Neural cell (in vitro differentiated cells): ENCODE data around the gene PDE4D. TPM values are rescaled to one million over a fixed set of nuclear protein-coding genes. Genes with fewer than 3 reads are reported as not detected.

Experiments used
- H2AFZ ChIP-seq: fragments of 200-600, 300-800 bp; sonication (generic), shearing (Covaris generic); 2 replicates; pipeline ENCODE4 v1.6.0; 2014; ENCODE audit warnings: low read depth, mild to moderate bottlenecking, antibody characterized with exemption, low read length, moderate library complexity
- H3F3A ChIP-seq: fragments of 200-600 bp; shearing (Covaris generic); 2 replicates; pipeline ENCODE4 v1.6.1; 2016; ENCODE audit warnings: mild to moderate bottlenecking, moderate library complexity, mixed read lengths, antibody characterized with exemption, low read length; ENCODE audit not compliant: insufficient read depth, poor library complexity, severe bottlenecking
- H3K27ac ChIP-seq: fragments of 200-600, 300-800 bp; sonication (generic), shearing (Covaris generic); 2 replicates; pipeline ENCODE4 v1.5.1; 2014; ENCODE audit warnings: mild to moderate bottlenecking, low read length, moderate library complexity
- H3K27me3 ChIP-seq: fragments of 300-800, 200-600 bp; sonication (generic), shearing (Covaris generic); 2 replicates; pipeline ENCODE4 v1.6.0; 2014; ENCODE audit warnings: mild to moderate bottlenecking, low read depth, low read length, moderate library complexity; ENCODE audit not compliant: insufficient read depth
- H3K36me3 ChIP-seq: fragments of 300-800, 200-600 bp; sonication (generic), shearing (Covaris generic); 2 replicates; pipeline ENCODE4 v1.5.1; 2014; ENCODE audit warnings: mild to moderate bottlenecking, antibody characterized with exemption, low read length, moderate library complexity; ENCODE audit not compliant: insufficient read depth
- H3K4me2 ChIP-seq: fragments of 300-800, 200-600 bp; sonication (generic), shearing (Covaris generic); 2 replicates; pipeline ENCODE4 v1.6.0; 2014; ENCODE audit warnings: mild to moderate bottlenecking, low read length
- H3K4me3 ChIP-seq: fragments of 300-800, 200-600 bp; sonication (generic), shearing (Covaris generic); 2 replicates; pipeline ENCODE4 v1.5.1; 2014; ENCODE audit warnings: mild to moderate bottlenecking, low read length, moderate library complexity
- H3K79me2 ChIP-seq: fragments of 200-600 bp; shearing (Covaris generic); replicated peaks from 2 replicates; pipeline ENCODE4 v1.6.0; 2014; ENCODE audit warnings: mild to moderate bottlenecking, low read length, moderate library complexity; ENCODE audit not compliant: insufficient read depth
- H3K9ac ChIP-seq: fragments of 300-800, 200-600 bp; sonication (generic), shearing (Covaris generic); 2 replicates; pipeline ENCODE4 v1.6.1; 2016; ENCODE audit warnings: mild to moderate bottlenecking, low read length, mixed read lengths
- H3K9me2 ChIP-seq: fragments of 200-600 bp; shearing (Covaris generic); 2 replicates; pipeline ENCODE4 v1.6.1; 2016; ENCODE audit warnings: mild to moderate bottlenecking, low read length, mixed read lengths; ENCODE audit not compliant: insufficient read depth
- H3K9me3 ChIP-seq: fragments of 200-600, 300-800 bp; sonication (generic), shearing (Covaris generic); 2 replicates; pipeline ENCODE4 v1.6.1; 2016; ENCODE audit warnings: mild to moderate bottlenecking, mixed run types, low read length, moderate library complexity, mixed read lengths
- H4K20me1 ChIP-seq: fragments of 200-600 bp; shearing (Covaris generic); 2 replicates; pipeline ENCODE4 v1.6.1; 2016; ENCODE audit warnings: mild to moderate bottlenecking, mixed run types; ENCODE audit not compliant: insufficient read depth
- EP300 ChIP-seq: fragments of 450-650 bp; conservative IDR thresholded peaks from 2 replicates; pipeline ENCODE4 v1.6.1; 2014; ENCODE audit warnings: antibody characterized with exemption, mild to moderate bottlenecking, moderate library complexity; ENCODE audit not compliant: poor library complexity, severe bottlenecking
- EZH2 ChIP-seq: fragments of 200-600, 300-800 bp; shearing (Covaris generic), sonication (generic); IDR thresholded peaks from 2 replicates; pipeline ENCODE4 v1.6.1; 2014; ENCODE audit warnings: antibody characterized with exemption, low read length, borderline replicate concordance, mild to moderate bottlenecking; ENCODE audit not compliant: insufficient read depth, poor library complexity, severe bottlenecking
- MXI1 ChIP-seq: fragments of 450-650 bp; conservative IDR thresholded peaks from 2 replicates; pipeline ENCODE4 v1.6.1; 2014; ENCODE audit warnings: antibody characterized with exemption, mild to moderate bottlenecking; ENCODE audit not compliant: poor library complexity, severe bottlenecking
- POLR2AphosphoS5 ChIP-seq: IDR thresholded peaks from 2 replicates; pipeline ENCODE4 v1.6.1; 2012
- RAD21 ChIP-seq: fragments of 450-650 bp; conservative IDR thresholded peaks from 2 replicates; pipeline ENCODE4 v1.6.1; 2014; ENCODE audit warnings: antibody characterized with exemption, mild to moderate bottlenecking, moderate library complexity
- SMC3 ChIP-seq: fragments of 450-650 bp; conservative IDR thresholded peaks from 2 replicates; pipeline ENCODE4 v1.6.1; 2014; ENCODE audit warnings: antibody characterized with exemption, mild to moderate bottlenecking, moderate library complexity; ENCODE audit not compliant: poor library complexity
- TAF1 ChIP-seq: IDR thresholded peaks from 2 replicates; pipeline ENCODE4 v1.6.1; 2012; ENCODE audit warnings: low read depth
- polyA plus RNA-seq: library from polyadenylated mRNA; depleted of rRNA; stranded (reverse); fragments of >200 nt; gene quantifications from 2 replicates; pipeline ENCODE4 v1.2.3, GENCODE V29; 2014
- TF ChIP-seq, protein P1 (sequence below): fragments of 450-650 bp; IDR thresholded peaks from 2 replicates; pipeline ENCODE4 v1.5.1; 2014; ENCODE audit warnings: antibody characterized with exemption, mild to moderate bottlenecking, moderate library complexity; ENCODE audit not compliant: poor library complexity, severe bottlenecking
- TF ChIP-seq, protein P2 (sequence below): IDR thresholded peaks from 2 replicates; pipeline ENCODE4 v1.6.1; 2012; ENCODE audit warnings: borderline replicate concordance

PDE4D gene
- polyA plus RNA-seq, 1 donor from 2014 or later, result 42.8 TPM

DNA sequence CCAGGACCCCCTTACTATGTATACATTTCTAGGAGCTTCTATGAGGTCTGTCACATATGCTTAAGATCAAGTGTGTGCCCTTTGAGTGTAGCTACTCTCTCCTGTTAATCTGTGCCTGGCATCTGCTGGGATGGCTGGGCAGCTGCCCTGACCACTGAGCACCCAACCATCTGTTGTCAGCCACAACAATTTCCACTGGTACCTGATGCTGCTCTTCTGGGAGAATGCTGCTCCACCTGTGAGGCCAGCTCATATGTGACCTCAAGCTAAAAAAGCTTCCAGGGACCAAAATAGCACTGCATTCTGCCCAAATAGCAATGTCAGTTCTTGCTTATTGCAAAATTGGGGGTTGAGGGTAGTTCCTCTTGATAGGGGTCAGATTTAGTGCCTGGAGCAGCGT, 715.0 kb downstream of the PDE4D start:
- H3K79me2 ChIP-seq, result no peaks in the 10 kb centered on the region
- no peak overlapping the region for H2AFZ ChIP-seq
- no peaks in the 10 kb centered on the region for H3F3A ChIP-seq
- H3K4me2 ChIP-seq, result no peak overlapping the region
- H3K36me3 ChIP-seq, result no peaks in the 10 kb centered on the region
- H3K9ac ChIP-seq, result no peak overlapping the region
- no peaks in the 10 kb centered on the region for H3K9me3 ChIP-seq
- H3K9me2 ChIP-seq, result no peaks in the 10 kb centered on the region
- TF ChIP-seq, protein P1, sequence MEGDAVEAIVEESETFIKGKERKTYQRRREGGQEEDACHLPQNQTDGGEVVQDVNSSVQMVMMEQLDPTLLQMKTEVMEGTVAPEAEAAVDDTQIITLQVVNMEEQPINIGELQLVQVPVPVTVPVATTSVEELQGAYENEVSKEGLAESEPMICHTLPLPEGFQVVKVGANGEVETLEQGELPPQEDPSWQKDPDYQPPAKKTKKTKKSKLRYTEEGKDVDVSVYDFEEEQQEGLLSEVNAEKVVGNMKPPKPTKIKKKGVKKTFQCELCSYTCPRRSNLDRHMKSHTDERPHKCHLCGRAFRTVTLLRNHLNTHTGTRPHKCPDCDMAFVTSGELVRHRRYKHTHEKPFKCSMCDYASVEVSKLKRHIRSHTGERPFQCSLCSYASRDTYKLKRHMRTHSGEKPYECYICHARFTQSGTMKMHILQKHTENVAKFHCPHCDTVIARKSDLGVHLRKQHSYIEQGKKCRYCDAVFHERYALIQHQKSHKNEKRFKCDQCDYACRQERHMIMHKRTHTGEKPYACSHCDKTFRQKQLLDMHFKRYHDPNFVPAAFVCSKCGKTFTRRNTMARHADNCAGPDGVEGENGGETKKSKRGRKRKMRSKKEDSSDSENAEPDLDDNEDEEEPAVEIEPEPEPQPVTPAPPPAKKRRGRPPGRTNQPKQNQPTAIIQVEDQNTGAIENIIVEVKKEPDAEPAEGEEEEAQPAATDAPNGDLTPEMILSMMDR, result no peak
- TF ChIP-seq RAD21, result no peak
- TF ChIP-seq, protein P2, sequence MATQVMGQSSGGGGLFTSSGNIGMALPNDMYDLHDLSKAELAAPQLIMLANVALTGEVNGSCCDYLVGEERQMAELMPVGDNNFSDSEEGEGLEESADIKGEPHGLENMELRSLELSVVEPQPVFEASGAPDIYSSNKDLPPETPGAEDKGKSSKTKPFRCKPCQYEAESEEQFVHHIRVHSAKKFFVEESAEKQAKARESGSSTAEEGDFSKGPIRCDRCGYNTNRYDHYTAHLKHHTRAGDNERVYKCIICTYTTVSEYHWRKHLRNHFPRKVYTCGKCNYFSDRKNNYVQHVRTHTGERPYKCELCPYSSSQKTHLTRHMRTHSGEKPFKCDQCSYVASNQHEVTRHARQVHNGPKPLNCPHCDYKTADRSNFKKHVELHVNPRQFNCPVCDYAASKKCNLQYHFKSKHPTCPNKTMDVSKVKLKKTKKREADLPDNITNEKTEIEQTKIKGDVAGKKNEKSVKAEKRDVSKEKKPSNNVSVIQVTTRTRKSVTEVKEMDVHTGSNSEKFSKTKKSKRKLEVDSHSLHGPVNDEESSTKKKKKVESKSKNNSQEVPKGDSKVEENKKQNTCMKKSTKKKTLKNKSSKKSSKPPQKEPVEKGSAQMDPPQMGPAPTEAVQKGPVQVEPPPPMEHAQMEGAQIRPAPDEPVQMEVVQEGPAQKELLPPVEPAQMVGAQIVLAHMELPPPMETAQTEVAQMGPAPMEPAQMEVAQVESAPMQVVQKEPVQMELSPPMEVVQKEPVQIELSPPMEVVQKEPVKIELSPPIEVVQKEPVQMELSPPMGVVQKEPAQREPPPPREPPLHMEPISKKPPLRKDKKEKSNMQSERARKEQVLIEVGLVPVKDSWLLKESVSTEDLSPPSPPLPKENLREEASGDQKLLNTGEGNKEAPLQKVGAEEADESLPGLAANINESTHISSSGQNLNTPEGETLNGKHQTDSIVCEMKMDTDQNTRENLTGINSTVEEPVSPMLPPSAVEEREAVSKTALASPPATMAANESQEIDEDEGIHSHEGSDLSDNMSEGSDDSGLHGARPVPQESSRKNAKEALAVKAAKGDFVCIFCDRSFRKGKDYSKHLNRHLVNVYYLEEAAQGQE, result no peak
- TF ChIP-seq SMC3, result no peak
- TF ChIP-seq POLR2AphosphoS5, result no peak
- TF ChIP-seq MXI1, result no peak
- H3K27me3 ChIP-seq, result no peaks in the 10 kb centered on the region
- no peaks in the 10 kb centered on the region for H4K20me1 ChIP-seq
- no peak overlapping the region for H3K27ac ChIP-seq
- no peak overlapping the region for H3K4me3 ChIP-seq

DNA sequence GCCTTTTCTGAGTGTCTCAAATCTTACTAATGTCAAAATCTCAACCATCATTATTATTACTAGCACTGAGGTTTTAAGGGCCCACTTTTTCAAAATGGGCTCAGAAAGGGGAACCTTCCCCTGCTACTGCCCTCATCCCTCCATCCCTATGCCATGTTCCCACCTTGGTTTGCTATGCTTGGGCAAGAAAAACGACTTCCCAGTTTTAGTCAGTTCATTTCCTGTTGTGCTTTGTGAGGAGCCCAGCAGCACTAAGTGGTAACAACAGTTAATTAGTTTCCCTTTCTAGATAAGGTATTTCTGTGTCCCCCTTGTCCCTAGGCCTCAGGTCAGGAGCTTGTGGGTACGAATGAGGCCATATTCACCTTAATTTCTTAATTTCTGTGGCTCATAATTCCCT, 715.5 kb downstream of the PDE4D start:
- H3F3A ChIP-seq, result no peaks in the 10 kb centered on the region
- no peak overlapping the region for H2AFZ ChIP-seq
- no peaks in the 10 kb centered on the region for H3K36me3 ChIP-seq
- no peak overlapping the region for H3K27ac ChIP-seq
- no peak overlapping the region for H3K4me3 ChIP-seq
- H3K79me2 ChIP-seq, result no peaks in the 10 kb centered on the region
- H3K9ac ChIP-seq, result no peak overlapping the region
- no peak overlapping the region for H3K4me2 ChIP-seq
- no peaks in the 10 kb centered on the region for H4K20me1 ChIP-seq
- no peaks in the 10 kb centered on the region for H3K27me3 ChIP-seq
- no peaks in the 10 kb centered on the region for H3K9me2 ChIP-seq
- no peaks in the 10 kb centered on the region for H3K9me3 ChIP-seq
- TF ChIP-seq POLR2AphosphoS5 (no peak), RAD21 (no peak), SMC3 (no peak), EP300 (no peak), TAF1 (no peak), MXI1 (no peak), EZH2 (no peak)
- TF ChIP-seq, protein P2, result no peak
- TF ChIP-seq, protein P1, result no peak
